Measurements from ENCODE around the gene NYAP1.
"Not testable (repeated sequence)": the region's sequence is repeated elsewhere in the genome, so short reads cannot be mapped to it uniquely, and the experiment has no call there.

The NYAP1 gene

DNA sequence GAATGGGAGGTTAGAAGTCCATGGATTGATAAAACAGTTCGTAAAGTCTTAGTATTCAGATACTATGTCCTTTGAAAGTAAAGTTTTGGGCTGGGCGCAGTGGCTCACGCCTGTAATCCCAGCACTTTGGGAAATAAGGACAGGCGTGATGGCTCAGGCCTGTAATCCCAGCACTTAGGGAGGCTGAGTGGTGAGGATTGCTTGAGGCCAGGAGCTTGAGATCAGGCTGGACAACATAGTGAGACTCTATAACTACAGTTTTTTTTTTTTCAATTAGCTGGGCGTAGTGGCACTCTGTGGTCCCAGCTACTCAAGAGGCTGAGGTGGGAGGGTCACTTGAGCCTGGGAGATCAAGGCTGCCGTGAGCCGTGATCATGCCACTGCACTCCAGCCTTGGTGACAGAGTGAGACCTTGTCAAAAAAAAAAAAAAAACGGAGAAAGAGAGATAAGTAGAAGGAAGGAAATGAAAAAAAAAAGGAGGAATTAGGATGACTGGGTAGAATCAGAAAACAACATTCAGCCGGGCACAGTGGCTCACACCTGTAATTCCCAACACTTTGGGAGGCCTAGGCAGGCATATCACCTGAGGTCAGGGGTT lies 29.6 kb downstream of the NYAP1 start:
- no peak for DNase-seq (ENCODE audit: low spot score)

DNA sequence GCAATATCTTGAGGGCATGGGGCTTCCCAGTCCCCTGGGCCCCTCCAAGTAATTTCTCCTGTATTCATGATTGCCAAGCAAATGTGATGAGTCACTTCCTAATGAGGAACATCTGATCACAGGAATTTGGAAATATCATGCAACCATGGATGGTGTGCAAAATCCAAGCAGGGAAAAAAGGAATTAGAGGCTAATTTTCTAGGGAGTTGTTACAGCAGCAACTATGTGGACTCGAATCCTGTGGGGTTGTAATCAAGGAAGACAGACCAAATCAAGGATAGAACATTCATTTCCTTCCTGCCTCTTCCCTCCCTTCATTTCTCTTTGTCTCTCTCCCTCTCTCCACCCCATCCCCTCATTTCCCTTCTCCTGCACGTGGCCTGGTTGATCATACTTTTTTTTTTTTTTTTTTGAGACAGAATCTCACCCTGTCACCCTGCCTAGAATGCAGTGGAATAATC lies 31.4 kb downstream of the NYAP1 start:
- peak; percentile 65 for DNase-seq (ENCODE audit: low spot score)

DNA sequence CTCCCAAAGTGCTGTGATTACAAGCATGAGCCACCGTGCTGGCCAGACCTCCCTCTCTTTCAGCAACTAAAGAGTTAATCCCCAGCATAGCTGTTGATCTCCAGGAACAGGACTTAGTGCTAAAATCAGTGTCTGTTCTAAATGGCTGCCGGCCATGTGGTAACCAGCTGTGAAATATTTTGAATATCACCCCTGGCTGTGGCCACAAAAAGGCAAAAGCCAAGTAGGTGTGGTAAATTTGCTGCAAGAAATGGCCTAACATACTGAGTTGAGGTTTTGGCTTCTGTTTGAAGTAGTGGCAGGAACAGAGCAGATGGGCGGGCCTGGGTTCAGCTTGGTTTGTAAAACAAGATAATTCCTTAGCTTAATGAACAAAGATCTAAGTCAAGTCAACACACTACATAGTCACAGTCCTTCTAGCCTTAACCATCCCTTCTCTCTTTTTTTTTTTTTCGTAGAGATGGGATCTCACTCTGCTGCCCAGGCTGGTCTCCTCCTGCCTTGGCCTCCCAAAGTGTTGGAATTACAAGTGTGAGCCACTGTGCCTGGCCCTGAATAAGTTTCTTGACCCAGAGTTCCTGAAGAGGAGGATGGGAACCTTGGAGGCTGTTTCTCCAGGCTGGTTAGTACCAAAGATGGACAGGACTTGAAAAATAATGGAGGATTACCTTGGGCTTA lies 32.5 kb downstream of the NYAP1 start:
- DNase-seq (ENCODE audit: low spot score), result peak; percentile 84

DNA sequence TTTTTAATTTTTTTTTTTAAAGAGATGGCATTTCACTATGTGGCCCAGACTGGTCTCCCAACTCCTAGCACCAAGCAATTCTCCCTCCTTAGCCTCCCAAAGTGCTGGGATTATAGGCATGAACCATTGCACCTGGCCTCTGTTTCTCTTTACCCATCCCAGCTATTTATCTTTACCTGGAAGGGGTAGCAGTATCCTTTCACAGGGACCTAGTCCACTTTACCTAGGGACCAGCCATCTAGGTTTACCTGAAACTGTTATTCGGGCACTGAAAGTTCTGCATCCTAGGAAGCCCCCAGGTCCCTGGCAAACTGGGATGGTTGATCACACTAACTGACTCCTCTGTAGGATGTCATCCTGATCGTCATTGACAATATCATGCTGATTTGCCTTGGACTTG lies 33.6 kb downstream of the NYAP1 start:
- DNase-seq (ENCODE audit: low spot score), result no peak

DNA sequence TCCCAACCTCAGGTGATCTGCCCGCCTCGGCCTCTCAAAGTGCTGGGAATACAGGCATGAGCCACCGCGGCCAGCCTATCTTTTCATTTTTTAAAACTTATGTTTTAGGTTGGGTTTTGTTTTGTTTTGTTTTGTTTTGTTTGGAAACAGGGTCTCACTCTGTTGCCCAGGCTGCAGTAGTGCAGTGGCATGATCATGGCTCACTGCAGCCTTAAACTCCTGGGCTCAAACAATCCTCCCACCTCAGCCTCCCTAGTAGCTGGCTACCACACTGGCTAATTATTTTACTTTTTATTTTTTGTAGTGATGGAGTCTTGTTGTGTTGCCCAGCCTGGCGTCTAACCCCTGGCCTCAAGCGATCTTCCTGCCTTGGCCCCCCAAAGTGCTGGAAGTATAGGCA lies 35.9 kb downstream of the NYAP1 start:
- no peak for DNase-seq (ENCODE audit: low spot score)

DNA sequence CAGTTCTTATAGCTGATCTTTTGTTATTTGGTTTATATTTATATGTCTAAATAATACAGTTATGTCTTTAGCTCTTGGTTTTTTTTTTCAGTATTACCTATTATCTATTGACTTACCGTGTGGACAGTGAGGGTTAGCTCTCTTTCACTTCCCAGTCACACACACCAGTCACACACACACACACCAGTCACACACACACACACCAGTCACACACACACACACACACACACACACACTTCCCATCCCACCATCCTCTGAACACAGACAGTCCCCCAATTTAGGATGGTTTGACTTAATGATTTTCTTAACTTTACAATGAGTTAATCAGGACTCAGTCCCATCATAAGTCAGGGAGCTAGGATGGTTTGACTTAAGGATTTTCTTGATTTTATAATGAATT lies 36.4 kb downstream of the NYAP1 start:
- DNase-seq (ENCODE audit: low spot score), result no peak

DNA sequence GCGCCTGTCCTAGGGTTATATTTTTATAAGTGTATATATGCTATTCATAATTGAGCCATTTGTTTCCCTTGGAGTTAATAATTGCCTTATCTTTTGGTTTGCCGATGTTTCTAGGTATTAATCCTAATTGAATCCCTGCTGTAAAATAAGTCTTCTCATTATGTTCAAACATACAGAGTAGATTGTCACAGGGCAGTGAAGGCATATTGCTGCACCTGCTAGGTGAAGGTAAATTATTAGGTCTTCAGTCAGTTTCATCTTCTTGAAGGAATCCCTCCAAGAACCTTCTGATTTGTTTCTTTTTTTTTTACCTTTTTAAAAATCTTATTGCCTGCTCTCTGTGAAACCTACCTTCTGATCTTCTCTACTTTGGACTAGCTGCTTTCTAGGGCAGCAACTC lies 37.3 kb downstream of the NYAP1 start:
- DNase-seq (ENCODE audit: low spot score), result no peak

DNA sequence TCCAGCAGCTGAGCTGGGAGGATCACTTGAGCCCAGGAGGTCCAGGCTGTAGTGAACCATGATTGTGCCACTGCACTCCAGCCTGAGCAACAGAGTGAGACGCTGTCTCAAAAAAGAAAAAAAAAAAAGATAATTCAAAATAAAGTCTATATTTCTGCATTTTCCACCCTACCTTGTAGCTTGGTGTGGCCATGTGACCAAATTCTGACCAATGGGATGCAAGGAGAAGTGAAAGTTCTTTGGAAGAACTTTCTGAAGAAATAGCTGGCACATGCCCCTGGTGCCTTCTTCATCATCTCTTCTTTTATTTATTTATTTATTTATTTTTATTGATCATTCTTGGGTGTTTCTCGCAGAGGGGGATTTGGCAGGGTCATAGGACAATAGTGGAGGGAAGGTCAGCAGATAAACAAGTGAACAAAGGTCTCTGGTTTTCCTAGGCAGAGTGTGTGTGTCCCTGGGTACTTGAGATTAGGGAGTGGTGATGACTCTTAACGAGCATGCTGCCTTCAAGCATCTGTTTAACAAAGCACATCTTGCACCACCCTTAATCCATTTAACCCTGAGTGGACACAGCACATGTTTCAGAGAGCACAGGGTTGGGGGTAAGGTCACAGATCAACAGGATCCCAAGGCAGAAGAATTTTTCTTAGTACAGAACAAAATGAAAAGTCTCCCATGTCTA lies 38.3 kb downstream of the NYAP1 start:
- DNase-seq (ENCODE audit: low spot score), result not testable (repeated sequence)

DNA sequence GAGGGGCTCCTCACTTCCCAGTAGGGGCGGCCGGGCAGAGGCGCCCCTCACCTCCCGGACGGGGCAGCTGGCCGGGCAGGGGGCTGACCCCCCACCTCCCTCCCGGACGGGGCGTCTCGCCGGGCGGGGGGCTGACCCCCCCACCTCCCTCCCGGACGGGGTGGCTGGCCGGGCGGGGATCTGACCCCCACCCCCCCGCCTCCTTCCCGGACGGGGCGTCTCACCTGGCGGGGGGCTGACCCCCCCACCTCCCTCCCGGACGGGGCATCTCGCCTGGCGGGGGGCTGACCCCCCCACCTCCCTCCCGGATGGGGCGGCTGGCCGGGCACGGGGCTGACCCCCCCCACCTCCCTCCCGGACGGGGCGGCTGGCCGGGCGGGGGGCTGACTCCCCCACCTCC lies 39.5 kb downstream of the NYAP1 start:
- DNase-seq (ENCODE audit: low spot score), result not testable (repeated sequence)

DNA sequence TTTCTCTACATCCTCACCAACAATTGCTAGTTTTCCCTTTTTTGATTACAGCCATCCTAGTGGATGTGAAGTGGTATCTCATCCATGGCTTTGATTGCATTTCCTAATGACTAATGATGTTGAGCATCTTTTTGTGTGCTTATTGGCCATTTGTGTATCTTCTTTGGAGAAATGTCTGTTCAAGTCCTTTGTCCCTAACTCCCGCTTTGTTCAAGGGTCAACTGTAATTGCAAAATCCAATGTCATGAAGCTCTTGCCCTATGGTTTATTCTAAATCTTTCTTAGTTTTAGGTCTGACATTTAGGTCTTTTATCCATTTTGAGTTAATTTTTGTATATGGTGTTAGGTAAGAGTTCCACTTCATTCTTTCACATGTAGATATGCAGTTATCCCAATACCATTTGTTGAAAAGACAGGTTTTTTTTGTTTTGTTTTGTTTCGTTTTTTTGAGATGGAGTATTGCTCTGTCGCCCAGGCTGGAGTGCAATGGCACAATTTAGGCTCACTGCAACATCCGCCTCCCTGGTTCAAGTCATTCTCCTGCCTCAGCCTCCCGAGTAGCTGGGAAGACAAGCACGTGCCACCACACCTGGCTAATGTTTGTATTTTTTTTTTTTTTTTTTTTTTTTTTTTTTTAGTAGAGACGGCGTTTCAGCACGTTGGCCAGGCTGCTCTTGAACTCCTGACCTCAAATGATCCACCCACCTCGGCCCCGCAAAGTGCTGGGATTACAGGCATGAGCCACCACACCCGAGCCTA lies 44.6 kb downstream of the NYAP1 start:
- not testable (repeated sequence) for DNase-seq (ENCODE audit: low spot score)

DNA sequence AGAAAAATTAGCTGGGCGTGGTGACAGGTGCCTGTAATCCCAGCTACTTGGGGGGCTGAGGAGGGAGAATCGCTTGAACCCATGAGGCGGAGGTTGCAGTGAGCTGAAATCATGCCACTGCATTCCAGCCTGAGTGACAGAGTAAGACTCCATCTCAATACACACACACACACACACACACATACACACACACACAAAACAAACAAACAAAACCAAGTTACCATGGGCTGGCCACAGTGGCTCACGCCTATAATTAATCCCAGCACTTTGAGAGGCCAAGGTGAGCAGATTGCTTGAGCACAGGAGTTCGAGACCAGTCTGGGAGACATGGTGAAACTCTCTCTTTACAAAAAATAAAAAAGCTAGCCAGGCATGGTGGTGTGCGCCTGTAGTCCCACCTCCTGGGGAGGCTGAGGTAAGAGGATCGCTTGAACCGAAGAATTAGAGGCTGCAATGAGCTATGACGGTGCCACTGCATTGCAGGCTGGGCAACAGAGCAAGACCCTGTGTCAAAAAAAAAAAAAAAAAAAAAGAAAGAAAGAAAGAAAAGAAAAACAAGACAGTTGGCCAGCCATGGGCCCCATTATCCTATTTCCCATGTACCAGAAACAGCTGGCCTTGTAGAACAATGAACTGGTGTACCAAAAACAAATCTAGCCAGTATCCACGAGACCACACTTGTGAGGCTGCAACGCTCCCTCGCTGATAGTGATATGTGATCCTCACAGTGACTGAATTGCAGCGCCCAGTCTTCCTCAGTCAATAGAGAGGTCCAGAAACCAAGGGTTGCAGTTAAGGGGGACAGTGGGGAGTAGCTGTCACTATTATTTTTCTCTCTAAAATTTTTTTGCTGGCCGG lies 48.7 kb downstream of the NYAP1 start:
- DNase-seq (ENCODE audit: low spot score), result no peak

DNA sequence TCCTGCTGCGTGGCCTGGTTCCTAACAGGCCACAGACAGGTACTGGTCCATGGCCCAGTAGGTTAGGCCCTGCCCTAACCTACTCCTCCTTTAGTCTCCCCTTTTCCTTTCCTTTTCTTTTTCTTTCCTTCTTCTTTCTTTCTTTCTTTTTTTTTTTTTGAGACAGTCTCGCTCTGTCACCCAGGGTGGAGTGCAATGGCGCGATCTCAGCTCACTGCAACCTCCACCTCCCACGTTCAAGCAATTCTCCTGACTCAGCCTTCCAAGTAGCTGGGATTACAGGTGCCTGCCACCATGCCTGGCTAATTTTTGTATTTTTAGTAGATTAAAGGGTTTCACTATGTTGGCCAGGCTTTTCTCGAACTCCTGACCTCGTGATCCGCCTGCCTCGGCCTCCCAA lies 52.3 kb downstream of the NYAP1 start:
- DNase-seq (ENCODE audit: low spot score), result not testable (repeated sequence)

DNA sequence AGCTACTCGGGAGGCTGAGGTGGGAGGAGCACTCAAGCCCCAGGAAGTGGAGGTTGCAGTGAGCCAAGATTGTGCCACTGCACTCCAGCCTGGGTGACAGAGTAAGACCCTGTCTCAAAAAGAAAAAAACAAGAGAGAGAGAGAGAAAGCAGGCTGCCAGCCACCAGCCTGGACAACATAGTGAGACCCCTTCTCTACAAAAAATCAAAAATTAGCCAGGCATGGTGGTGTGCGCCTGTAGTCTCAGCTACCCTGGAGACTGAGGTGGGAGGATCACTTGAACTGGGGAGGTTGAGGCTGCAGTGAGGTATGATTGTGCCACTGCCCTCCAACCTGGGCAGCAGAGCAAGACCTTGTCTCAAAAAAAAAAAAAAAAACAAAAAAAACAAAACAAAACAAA lies 53.0 kb downstream of the NYAP1 start:
- DNase-seq (ENCODE audit: low spot score), result not testable (repeated sequence)

DNA sequence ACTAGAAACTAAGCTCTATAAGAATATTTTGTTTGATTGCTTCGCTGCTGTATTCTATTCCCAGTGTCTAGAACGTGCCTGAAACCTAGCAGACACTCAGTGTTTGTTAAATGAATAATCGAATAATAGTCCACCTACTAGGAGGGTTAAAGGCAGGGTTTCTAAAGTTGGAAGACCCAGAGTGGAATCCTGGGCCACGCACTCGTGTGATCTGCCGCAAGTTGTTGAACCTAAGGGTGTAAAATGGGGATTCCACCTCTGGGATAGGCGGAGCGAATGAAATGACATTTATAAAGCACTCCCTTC lies 54.6 kb downstream of the NYAP1 start:
- no peak for DNase-seq (ENCODE audit: low spot score)

DNA sequence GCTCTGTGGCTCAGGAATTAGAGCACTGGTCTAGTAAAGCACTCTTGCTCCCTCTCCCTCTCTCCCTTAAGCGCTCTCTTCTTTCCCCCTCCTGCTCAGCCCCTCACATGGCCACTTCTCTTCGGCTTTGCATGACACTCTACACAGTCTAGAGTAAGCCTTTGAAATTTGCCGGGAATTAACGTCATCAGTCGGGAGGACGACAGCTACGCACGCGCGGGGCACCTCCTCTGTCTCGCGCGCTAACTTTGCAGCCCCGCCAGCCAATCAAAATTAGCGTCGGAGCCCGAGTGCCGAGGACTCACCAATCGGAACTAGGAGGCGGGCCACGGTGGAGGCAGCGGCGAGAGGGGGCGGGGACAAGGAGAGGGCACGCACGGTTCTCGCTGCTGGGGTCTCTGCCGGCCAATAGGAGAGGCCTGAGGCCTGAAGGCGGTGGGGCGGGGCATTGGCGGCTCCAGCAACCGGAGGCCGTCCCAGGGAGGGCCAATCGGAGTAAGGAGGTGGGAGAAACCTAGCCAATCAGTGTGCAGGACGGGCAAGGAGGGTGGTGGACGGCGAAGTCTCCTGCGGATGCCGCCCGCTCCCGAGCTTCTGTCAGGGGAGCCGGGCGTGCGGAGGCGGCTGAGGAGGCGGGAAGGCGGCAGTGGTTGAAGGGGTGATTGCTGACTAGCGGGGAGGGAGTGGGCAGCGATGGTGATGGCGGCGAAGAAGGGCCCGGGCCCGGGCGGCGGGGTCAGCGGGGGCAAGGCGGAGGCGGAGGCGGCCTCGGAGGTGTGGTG lies 55.1 kb downstream of the NYAP1 start, which contains the start of gene AGFG2:
AGFG2 (plus strand) TSS at position 550 of the 782 bp plus-strand sequence; CDS start at position 694, 144 bp downstream.
- DNase-seq (ENCODE audit: low spot score), result peak; percentile 100

DNA sequence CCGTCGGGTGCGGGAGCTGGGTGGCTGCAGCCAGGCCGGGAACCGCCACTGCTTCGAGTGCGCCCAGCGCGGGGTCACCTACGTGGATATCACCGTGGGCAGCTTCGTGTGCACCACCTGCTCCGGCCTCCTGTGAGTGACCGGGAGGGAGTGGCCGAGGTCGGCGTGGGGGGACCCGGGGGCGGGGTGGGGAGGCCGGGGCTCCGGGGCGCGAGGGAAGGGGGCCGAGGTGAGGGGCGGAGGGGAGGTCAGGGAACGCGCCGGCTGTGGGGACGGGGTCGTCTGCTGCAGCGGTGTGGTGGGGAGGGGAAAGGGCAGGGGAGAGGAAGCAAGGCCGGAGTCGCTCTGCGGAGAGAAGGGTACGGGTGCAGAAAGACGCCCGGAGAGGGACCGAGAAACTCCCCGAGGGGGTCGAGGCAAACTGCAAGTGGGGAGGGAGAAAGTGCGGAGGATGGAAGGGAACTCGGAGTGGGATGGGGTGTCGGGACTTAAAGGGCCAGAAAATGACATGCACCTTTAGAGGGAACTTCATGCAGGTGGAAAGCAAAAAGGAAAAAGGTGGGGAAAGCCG lies 55.8 kb downstream of the NYAP1 start:
- DNase-seq (ENCODE audit: low spot score), result no peak

DNA sequence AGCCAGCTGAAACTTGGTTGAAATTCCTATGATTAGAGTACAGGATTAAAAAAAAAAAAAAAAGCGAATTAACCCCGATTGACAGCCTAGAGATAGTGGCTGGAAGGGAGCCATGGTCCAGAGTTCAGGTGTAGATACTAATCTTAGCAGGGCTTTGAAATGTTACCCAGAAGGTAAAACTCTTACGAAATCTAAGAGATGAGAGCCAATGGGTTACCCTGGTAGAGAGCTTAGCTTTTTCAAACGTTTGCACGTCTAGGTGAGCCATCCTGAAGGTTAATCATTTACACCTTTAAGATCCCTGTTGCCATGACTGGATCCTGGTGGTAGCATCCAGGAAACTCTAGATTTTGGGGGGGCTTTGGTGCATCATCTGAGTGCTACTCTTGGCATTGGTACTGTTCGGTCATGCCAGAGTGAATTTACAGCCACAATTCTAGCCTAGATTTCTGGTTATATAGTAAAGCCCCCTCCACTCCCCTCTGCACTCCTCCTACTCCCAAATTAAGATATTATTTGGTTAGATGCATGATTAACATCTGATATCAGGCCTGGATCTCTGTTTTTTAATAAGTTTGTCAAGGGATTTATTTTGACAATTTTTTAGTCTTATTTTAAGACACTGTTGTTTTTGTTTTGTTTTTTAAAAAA lies 56.5 kb downstream of the NYAP1 start:
- DNase-seq (ENCODE audit: low spot score), result no peak

DNA sequence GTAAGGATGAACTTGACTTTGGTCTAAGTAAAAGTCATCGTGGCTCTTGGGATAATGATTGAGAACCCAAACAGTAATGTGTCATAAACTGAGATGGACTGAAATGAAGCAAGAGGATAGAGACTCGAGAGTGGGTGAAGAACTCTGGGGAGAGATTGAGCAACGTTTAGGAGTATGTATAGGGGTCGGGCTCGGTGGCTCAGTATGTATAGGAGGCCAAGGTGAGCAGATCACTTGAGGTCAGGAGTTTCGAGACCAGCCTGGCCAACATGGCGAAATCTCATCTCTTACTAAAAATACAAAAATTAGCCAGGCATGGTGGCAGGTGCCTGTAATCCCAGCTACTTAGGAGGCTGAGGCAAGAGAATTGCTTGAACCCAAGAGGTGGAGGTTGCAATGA lies 57.6 kb downstream of the NYAP1 start:
- DNase-seq (ENCODE audit: low spot score), result not testable (repeated sequence)

DNA sequence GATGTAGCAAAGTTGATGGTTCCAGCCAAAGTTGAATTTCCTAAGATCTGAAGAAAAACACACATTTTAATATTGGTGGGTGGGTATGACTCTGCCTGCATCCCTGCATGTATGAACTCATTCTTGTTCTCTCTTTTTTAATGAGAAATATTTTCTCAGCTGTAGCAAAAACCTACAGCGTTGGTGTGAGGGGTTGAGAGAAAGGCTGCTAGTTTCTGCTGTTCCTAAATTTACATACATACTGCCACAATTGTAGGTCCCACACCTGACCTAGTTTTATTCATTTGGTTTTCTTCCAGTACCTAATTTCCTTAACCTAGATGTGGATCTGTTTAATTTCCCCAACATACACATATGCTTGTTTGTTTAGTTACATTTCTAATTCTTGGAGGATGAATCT lies 59.9 kb downstream of the NYAP1 start:
- DNase-seq (ENCODE audit: low spot score), result no peak

DNA sequence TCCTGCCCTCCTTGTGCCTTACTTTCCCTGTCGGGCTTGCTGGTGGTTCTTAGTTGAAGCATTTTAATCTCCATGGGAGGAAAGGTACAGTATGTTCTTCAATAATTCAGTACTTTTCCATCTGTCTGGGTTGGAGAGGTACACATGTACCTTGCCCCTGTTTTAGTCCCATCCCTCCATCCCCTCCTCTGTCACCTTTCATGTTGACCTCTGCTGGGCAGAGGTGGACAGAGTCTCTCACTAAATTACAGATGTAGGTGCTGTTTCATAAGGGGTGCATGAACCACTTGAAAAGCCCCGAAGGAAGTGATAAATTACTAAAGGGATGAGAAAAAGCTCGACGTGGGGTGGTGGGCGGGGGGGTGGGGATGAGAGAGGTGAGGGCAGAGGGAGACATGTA lies 60.7 kb downstream of the NYAP1 start:
- DNase-seq (ENCODE audit: low spot score), result no peak
